ENCODE measurements around the gene CLDN2.
A peak's percentile ranks its signal among the peaks of the same experiment; 100 is the strongest.

Gene CLDN2

DNA sequence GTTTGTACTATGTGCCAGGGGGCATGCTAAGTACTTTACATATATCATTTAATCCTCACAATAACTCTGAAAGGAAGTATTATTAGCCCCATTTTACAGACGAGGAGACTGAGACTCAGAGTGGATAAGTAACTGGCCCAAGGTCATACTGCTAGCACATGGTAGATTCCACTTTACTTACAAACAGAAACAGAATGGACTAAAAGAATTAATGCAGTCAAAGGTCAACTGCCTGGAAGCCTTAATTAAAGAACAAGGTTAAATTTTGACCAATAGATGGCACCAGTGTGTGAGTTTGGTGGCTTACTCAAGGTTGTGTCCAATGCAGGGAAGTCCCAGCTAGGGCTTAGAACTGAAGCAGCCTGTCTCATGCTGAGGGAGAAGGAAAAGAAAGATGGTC, 21.7 kb upstream of the CLDN2 start:
- Histone ChIP-seq H3K27me3 (peaks cover 81 to 98% (median 93%) of the 10 kb centered on the region in 11 experiments), H3K4me2 (no peak overlapping the region), H4K20me1 (peaks cover 0 to 8% (median 0%) of the 10 kb centered on the region in 11 experiments; a peak in 7 of 22 replicates), H3K9ac (no peak overlapping the region), H3K36me3 (no peaks in the 10 kb centered on the region), H3K27ac (no peak overlapping the region), H3K4me3 (no peak overlapping the region), H3K4me1 (peaks cover 0 to 8% (median 2%) of the 10 kb centered on the region in 10 experiments; a peak in 7 of 20 replicates), H3K9me3 (replicated peaks in 1 of 11) (no peaks in the 10 kb centered on the region)
- TF ChIP-seq Cebpa-rat (IDR thresholded peaks at IDR 0.05), result no peak

DNA sequence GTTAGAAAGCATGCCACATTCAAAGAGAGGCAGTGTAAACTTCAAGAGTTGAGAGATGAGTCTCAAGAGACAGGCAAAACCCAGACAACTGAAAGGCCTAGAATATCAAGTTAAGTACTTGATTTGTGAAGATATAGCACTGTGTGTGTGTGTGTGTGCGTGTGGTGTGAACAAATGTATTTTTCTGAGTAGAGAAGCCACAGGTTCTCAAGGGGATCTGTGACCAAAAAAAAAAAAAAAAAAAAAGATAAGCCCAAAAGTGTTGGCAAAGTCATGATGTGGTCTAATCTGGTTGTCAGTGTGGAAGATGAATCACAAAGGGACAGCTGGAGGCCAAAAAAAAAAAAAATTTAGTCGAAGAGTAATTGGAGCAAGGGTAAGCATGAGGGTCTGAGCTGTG, 20.9 kb upstream of the CLDN2 start:
- Histone ChIP-seq H4K20me1 (peaks cover 0 to 13% (median 0%) of the 10 kb centered on the region in 11 experiments; a peak in 9 of 22 replicates), H3K4me2 (no peak overlapping the region), H3K4me3 (no peak overlapping the region), H3K36me3 (no peaks in the 10 kb centered on the region), H3K27me3 (peaks cover 81 to 99% (median 93%) of the 10 kb centered on the region in 11 experiments), H3K9ac (no peak overlapping the region), H3K9me3 (replicated peaks in 1 of 11) (no peaks in the 10 kb centered on the region), H3K4me1 (peaks cover 0 to 12% (median 6%) of the 10 kb centered on the region in 10 experiments; a peak in 7 of 20 replicates), H3K27ac (no peak overlapping the region)
- TF ChIP-seq Cebpa-rat (IDR thresholded peaks at IDR 0.05), result no peak

DNA sequence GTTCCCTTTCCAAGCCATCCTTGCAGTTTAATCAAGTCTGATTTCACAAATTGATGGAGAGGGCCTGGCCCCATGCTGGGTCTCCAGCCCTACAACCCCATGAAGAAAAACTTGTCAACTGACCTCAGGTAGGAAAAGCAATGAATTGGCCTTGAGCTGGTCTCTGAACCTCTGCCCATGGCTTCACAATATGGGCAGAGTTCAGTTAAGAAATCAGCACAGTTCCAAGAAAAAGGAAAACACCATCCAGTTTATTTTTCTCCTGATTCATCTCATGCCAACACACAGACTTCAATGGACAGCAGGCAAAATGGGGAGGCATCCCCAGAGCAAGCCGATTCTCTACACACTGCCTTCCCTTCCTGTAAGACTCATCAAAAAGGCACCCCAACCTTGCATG, 20.4 kb upstream of the CLDN2 start:
- H3K9ac ChIP-seq, result no peak overlapping the region

DNA sequence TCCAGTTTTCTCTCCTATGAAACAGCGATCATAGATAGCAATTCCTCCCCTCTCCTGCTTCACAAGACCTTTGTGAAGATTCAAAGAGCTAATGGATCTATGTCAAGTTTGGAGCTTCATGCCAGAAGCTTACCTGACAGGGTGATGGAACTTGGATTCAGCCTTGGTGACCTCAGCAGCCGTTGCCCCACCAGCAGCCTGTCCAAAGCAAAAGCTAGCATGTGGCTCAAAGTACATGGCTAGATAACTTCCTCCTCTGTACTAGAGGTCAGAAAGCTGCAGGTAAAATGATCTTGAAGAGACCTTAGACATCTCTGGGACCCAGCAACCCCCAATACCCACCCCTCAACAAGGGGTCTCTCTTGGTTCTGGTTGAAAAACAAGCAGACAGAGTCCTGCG, 18.9 kb upstream of the CLDN2 start:
- H3K27me3 ChIP-seq, result peaks cover 81 to 99% (median 93%) of the 10 kb centered on the region in 11 experiments
- no peaks in the 10 kb centered on the region for H3K9me3 ChIP-seq (replicated peaks in 1 of 11)
- H3K4me2 ChIP-seq, result no peak overlapping the region
- H3K36me3 ChIP-seq, result no peaks in the 10 kb centered on the region
- H3K4me1 ChIP-seq, result peaks cover 0 to 8% (median 2%) of the 10 kb centered on the region in 10 experiments; a peak in 3 of 20 replicates
- no peak overlapping the region for H3K9ac ChIP-seq
- H3K27ac ChIP-seq, result no peak overlapping the region
- H3K4me3 ChIP-seq, result no peak overlapping the region
- no peak for TF ChIP-seq Cebpa-rat (IDR thresholded peaks at IDR 0.05)
- peaks cover 0 to 12% (median 0%) of the 10 kb centered on the region in 11 experiments; a peak in 9 of 22 replicates for H4K20me1 ChIP-seq

More for the DNA sequence above, 20.4 kb upstream of the CLDN2 start:
- peaks cover 81 to 99% (median 93%) of the 10 kb centered on the region in 11 experiments for H3K27me3 ChIP-seq
- H3K4me1 ChIP-seq, result peaks cover 0 to 9% (median 5%) of the 10 kb centered on the region in 10 experiments; a peak in 7 of 20 replicates
- H3K36me3 ChIP-seq, result no peaks in the 10 kb centered on the region
- no peaks in the 10 kb centered on the region for H3K9me3 ChIP-seq (replicated peaks in 1 of 11)
- no peak overlapping the region for H3K4me3 ChIP-seq
- H3K4me2 ChIP-seq, result no peak overlapping the region
- no peak overlapping the region for H3K27ac ChIP-seq
- no peak for TF ChIP-seq Cebpa-rat (IDR thresholded peaks at IDR 0.05)
- peaks cover 0 to 10% (median 0%) of the 10 kb centered on the region in 11 experiments; a peak in 10 of 22 replicates for H4K20me1 ChIP-seq

DNA sequence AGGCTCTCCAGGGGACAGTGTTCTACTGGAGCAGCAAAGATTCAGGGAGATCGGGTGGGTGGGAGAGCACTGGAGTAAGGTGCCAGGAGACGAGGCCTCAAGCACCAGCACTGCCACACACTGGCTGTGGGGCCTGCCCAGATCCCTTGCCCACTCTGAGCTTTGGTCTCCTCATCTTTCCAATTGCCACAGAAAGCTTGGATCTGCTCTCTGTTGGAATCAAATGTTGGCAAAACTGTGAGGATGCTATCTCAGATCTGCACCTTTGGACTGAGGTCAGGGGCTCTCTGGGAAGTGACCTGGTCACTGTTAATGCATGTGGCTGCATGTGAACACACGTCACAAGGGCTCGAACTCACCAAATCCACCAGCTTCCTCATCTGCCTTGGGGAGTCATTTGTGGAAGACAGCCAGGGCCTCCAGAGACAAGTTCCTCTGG, 18.4 kb upstream of the CLDN2 start:
- no peak for TF ChIP-seq Cebpa-rat (IDR thresholded peaks at IDR 0.05)
- H3K4me3 ChIP-seq, result no peak overlapping the region
- no peaks in the 10 kb centered on the region for H3K36me3 ChIP-seq
- H4K20me1 ChIP-seq, result peaks cover 0 to 12% (median 0%) of the 10 kb centered on the region in 11 experiments; a peak in 9 of 22 replicates
- no peak overlapping the region for H3K9ac ChIP-seq
- no peaks in the 10 kb centered on the region for H3K9me3 ChIP-seq (replicated peaks in 1 of 11)
- H3K27me3 ChIP-seq, result peaks cover 81 to 99% (median 93%) of the 10 kb centered on the region in 11 experiments
- no peak overlapping the region for H3K27ac ChIP-seq
- no peak overlapping the region for H3K4me2 ChIP-seq
- peaks cover 0 to 9% (median 2%) of the 10 kb centered on the region in 10 experiments; a peak in 3 of 20 replicates for H3K4me1 ChIP-seq

DNA sequence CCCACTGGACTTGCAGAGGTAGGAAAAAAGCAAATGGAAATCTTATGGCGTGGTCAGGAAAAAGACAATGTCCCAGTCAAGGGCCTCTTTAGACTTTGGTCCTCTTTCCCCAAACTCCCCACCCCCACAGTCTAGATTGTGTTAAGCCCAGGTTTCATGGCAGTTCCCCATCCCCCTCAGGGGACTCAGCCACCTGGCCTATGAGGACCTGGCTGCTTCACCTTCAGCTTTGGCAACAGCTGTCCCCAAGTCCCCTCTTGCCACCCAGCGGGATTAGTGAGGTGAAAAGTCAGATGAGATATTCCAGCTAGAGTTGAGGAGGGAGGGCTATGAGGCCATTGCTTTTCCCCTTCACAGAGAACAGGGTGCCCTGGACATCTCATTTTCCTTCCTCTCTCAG, 17.5 kb upstream of the CLDN2 start:
- Histone ChIP-seq H3K27ac (no peak overlapping the region), H4K20me1 (peaks cover 0 to 12% (median 0%) of the 10 kb centered on the region in 11 experiments; a peak in 9 of 22 replicates), H3K4me2 (no peak overlapping the region), H3K4me3 (no peak overlapping the region), H3K36me3 (no peaks in the 10 kb centered on the region), H3K27me3 (peaks cover 77 to 98% (median 93%) of the 10 kb centered on the region in 11 experiments), H3K9me3 (replicated peaks in 1 of 11) (no peaks in the 10 kb centered on the region), H3K9ac (no peak overlapping the region), H3K4me1 (peaks cover 0 to 9% (median 2%) of the 10 kb centered on the region in 10 experiments; a peak in 3 of 20 replicates)
- TF ChIP-seq Cebpa-rat (IDR thresholded peaks at IDR 0.05), result no peak

DNA sequence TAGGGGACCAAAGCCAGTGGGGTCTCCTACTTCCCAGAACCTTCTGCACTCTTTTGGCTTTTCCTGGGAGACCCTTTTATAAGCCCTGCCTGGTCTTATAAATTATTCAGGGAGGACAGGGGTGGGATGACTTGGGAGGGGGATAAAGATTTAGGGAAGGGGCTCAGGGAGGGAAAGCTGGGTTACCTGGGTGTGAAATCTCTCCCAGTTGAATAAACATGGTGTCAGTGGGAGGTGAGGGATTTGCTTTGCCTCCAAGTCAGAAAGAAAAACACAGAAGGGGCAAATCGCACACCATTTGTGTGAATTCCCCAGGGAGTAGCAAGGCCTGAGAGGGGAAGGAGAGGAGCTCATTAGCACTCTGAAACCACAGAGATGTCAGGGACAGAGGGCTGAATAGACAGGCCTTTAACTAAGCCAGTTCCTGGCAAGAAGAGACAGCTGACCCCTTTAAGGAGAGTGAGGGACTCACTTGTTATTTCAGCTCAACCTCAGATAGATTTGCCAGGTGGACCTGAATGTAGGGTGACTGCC, 16.8 kb upstream of the CLDN2 start, which contains the start of gene RIPPLY1:
RIPPLY1 (minus strand) TSS at position 51 of the 534 bp plus-strand sequence. CDS start 54 bp downstream, outside the sequence.
- peak within 1 kb of the TSS in 2 of 11 experiments; percentile 10 to 23; a peak in 2 of 22 replicates for H3K4me2 ChIP-seq
- no peak within 1 kb of the TSS; a peak in 1 of 22 replicates for H3K9ac ChIP-seq
- H3K27ac ChIP-seq, result no peak within 1 kb of the TSS
- H3K4me1 ChIP-seq, result peaks cover 0 to 9% (median 2%) of the 10 kb centered on the region in 10 experiments; a peak in 3 of 20 replicates
- H3K4me3 ChIP-seq, result no peak within 1 kb of the TSS
- peaks cover 0 to 12% (median 0%) of the 10 kb centered on the region in 11 experiments; a peak in 9 of 22 replicates for H4K20me1 ChIP-seq
- TF ChIP-seq Cebpa-rat (IDR thresholded peaks at IDR 0.05), result no peak
- H3K27me3 ChIP-seq, result peaks cover 84 to 99% (median 97%) of the 10 kb centered on the region in 11 experiments
- no peaks in the 10 kb centered on the region for H3K9me3 ChIP-seq (replicated peaks in 1 of 11)
- H3K36me3 ChIP-seq, result no peaks in the 10 kb centered on the region

DNA sequence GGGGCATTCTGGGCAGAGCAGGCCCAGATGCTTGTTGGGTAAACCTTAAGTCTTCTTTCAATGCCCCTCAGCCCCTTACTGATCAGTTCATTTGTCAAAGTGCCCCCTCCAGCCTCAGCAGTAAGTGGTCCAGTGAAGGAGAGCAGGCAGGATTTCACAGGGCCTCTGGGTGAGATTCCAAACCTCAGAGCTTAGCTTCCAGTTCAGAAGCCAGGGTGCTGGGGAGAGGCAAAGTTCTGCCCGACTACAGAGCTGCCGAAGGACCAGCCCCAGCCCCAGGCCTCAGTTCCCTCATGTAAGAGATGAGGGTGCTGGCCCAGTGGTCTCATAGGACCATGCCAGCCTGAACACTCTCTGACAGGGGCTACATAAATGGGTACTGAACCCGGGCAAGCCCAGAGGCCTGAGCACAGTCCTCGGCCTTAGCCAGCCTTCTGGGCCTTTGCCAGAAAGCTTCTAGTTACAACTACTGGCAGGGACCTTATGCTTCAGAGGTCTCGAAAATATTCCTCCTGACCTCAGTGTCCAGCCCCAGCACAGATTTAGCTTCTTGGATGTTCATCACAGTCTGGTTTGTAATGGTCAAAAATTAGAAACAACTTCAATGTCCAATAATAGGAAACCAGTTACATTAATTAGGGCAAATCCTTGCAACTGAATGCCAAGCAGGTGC, 16.2 kb upstream of the CLDN2 start:
- no peaks in the 10 kb centered on the region for H3K9me3 ChIP-seq (replicated peaks in 1 of 11)
- H3K4me2 ChIP-seq, result peak overlapping the region in 2 of 11 experiments; percentile 10 to 23; a peak in 2 of 22 replicates
- peaks cover 0 to 12% (median 0%) of the 10 kb centered on the region in 11 experiments; a peak in 9 of 22 replicates for H4K20me1 ChIP-seq
- H3K4me3 ChIP-seq, result no peak overlapping the region
- H3K27ac ChIP-seq, result no peak overlapping the region
- no peak overlapping the region for H3K9ac ChIP-seq
- peaks cover 0 to 9% (median 2%) of the 10 kb centered on the region in 10 experiments; a peak in 3 of 20 replicates for H3K4me1 ChIP-seq
- TF ChIP-seq Cebpa-rat (IDR thresholded peaks at IDR 0.05), result no peak
- H3K36me3 ChIP-seq, result no peaks in the 10 kb centered on the region
- peaks cover 88 to 100% (median 99%) of the 10 kb centered on the region in 11 experiments for H3K27me3 ChIP-seq

Measured in BLaER1 treated with 17β-estradiol and CSF1 and Interleukin-3, amounts not matched to agents 10 nM and 100 nM (cell line).